ENCODE data around the gene C7orf57. TPM values are rescaled to one million over a fixed set of nuclear protein-coding genes. Genes with fewer than 3 reads are reported as not detected.

The C7orf57 gene
- total and polyA plus RNA-seq, 10 of the 15 experiments (the other 5 are each of a cell fraction or from before 2014, with no cell fraction given): 0.04 to 0.21 (median 0.10) TPM; not detected in 5

DNA sequence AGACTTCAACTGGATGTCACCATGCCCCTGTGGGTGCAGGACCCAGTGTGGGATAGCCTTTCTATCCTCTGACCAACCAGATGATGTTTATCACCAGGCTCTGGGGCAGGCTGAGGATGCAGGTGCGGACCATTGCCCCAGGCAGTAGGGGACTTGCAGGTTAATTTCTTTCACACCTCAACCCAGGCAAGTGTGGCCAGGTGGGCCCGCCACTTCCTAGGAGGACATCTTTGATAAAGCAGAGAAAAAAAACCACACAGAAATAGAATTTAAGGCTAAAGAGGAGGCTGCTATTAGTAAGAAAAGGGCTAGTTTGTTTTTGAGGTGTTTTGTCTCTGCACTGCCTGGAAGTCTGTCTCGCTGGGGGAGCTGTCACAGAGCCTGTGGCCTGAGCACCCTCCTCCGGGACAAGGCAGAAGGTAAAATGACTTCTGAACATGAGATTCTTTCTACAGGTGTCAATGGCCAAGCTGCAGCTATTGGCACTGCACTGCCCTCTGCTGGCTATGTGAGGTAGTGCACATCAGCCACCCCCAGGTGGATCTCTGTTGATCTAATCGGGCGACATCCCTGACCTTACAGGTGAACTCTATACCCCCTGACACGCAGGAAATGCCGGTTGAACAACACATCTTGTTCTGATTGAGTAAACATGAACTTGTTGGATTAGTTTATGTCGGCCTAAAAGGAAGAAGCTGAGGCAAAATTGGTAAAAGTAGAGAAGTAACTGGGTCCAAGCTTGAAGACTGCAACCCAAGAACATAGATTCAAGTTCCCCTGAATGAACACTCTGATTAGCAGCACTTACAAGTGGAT is 74.7 kb downstream of the C7orf57 start:
- no TSS peak for BruUV-seq (replicated peaks)
- ChIA-PET CTCF (interaction anchor here (0.7 to 11.4 kb wide), 33 partner anchors 9 to 211 kb away, joined by 3 to 210 read pairs (median 4); partner anchors contain the start of genes PKD1L1 and UPP1), SMC1A (ENCODE audit: uncharacterized antibody, unreplicated experiment) (interaction anchor here (0.7 to 3.8 kb wide), 23 partner anchors 8 to 172 kb away, joined by 3 to 41 read pairs (median 5); partner anchors contain the start of gene PKD1L1), RAD21 (ENCODE audit: unreplicated experiment) (interaction anchor here (0.9 to 7.0 kb wide), 14 partner anchors 18 to 165 kb away, joined by 3 to 79 read pairs (median 4); partner anchors contain the start of gene PKD1L1), POLR2A (interaction anchor here (1.5 to 1.7 kb wide), 2 partner anchors 24 to 118 kb away, joined by 4 to 7 read pairs; no protein-coding TSS in a partner anchor)
- WGBS (ENCODE audit: insufficient coverage, insufficient replicate concordance, low lambda C conversion rate, missing lambda C conversion rate): 21% methylated on average over 9 of the region's 9 CpGs
- intact Hi-C loops (cut with micrococcal nuclease; ENCODE audit: unreplicated experiment): loop anchor here (1.0 to 2.0 kb wide), 3 partner anchors 45 to 165 kb away; no protein-coding TSS in a partner anchor
- DNase-seq (ENCODE audit: low read depth, low spot score) (peak; percentile 46), FAIRE-seq (peak; percentile 96), ATAC-seq (peak; percentile 97)
- Histone ChIP-seq H3K79me2 (ENCODE audit: control insufficient read depth, insufficient read depth, low read length) (no peaks in the 10 kb centered on the region), H3K27me3 (replicated peaks in 1 of 2; ENCODE audit: control insufficient read depth in 2 of 2, insufficient read depth in 2 of 2, low read length in 1 of 2) (no peaks in the 10 kb centered on the region), H3K36me3 (ENCODE audit: control insufficient read depth in 2 of 2, insufficient read depth in 2 of 2, low read length in 1 of 2) (no peaks in the 10 kb centered on the region), H3K9ac (ENCODE audit: control insufficient read depth, insufficient read depth, low read length) (no peak overlapping the region), H3K4me3 (no peak overlapping the region), H3K27ac (ENCODE audit: control insufficient read depth, insufficient read depth) (no peak overlapping the region), H4K20me1 (ENCODE audit: control insufficient read depth, insufficient read depth) (no peaks in the 10 kb centered on the region), H3K4me1 (ENCODE audit: control insufficient read depth, insufficient read depth, low read length) (no peaks in the 10 kb centered on the region), H3K4me2 (ENCODE audit: control insufficient read depth, insufficient read depth) (no peak overlapping the region), H3K9me3 (replicated peaks; ENCODE audit: control insufficient read depth, insufficient read depth, low read length) (no peaks in the 10 kb centered on the region), H2AFZ (ENCODE audit: control insufficient read depth, low read depth, low read length) (no peak overlapping the region)
- in situ Hi-C loops (cut with MboI): loop anchor here (5.0 kb wide), 2 partner anchors 118 to 168 kb away; no protein-coding TSS in a partner anchor
- no peak for TF ChIP-seq CEBPB (IDR thresholded peaks at IDR 0.05; ENCODE audit: borderline replicate concordance in 1 of 2, low read depth in 2 of 2, low read length in 2 of 2)
- TF ChIP-seq, protein P1, sequence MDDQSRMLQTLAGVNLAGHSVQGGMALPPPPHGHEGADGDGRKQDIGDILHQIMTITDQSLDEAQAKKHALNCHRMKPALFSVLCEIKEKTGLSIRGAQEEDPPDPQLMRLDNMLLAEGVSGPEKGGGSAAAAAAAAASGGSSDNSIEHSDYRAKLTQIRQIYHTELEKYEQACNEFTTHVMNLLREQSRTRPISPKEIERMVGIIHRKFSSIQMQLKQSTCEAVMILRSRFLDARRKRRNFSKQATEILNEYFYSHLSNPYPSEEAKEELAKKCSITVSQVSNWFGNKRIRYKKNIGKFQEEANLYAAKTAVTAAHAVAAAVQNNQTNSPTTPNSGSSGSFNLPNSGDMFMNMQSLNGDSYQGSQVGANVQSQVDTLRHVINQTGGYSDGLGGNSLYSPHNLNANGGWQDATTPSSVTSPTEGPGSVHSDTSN (IDR thresholded peaks at IDR 0.05; ENCODE audit: insufficient replicate concordance, low read depth, low read length): no peak
- TF ChIP-seq CBFB (IDR thresholded peaks at IDR 0.05; ENCODE audit: low read depth): no peak
- no peak for TF ChIP-seq SIN3A (IDR thresholded peaks at IDR 0.05; ENCODE audit: low read depth, low read length)
- no peak for TF ChIP-seq BRCA1 (IDR thresholded peaks at IDR 0.05; ENCODE audit: low read depth, low read length)
- TF ChIP-seq MEF2B (IDR thresholded peaks at IDR 0.05; ENCODE audit: partially characterized antibody, poor library complexity, severe bottlenecking): no peak
- no peak for TF ChIP-seq HCFC1 (IDR thresholded peaks at IDR 0.05; ENCODE audit: low read length)
- TF ChIP-seq, protein P2, sequence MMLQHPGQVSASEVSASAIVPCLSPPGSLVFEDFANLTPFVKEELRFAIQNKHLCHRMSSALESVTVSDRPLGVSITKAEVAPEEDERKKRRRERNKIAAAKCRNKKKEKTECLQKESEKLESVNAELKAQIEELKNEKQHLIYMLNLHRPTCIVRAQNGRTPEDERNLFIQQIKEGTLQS (IDR thresholded peaks at IDR 0.05; ENCODE audit: borderline replicate concordance, extremely low read depth, low read depth, low read length): no peak
- TF ChIP-seq, protein P3, sequence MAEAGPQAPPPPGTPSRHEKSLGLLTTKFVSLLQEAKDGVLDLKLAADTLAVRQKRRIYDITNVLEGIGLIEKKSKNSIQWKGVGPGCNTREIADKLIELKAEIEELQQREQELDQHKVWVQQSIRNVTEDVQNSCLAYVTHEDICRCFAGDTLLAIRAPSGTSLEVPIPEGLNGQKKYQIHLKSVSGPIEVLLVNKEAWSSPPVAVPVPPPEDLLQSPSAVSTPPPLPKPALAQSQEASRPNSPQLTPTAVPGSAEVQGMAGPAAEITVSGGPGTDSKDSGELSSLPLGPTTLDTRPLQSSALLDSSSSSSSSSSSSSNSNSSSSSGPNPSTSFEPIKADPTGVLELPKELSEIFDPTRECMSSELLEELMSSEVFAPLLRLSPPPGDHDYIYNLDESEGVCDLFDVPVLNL (IDR thresholded peaks at IDR 0.05; ENCODE audit: low read depth, low read length): no peak
- TF ChIP-seq RELA (IDR thresholded peaks at IDR 0.05; ENCODE audit: borderline replicate concordance, partially characterized antibody): no peak
- TF ChIP-seq TCF12 (IDR thresholded peaks at IDR 0.05; ENCODE audit: low read depth, low read length): 0 out of 2 replicates have a peak, but pooled peaks have one; percentile 58
- no peak for TF ChIP-seq DPF2 (IDR thresholded peaks at IDR 0.05)
- TF ChIP-seq SREBF2 (IDR thresholded peaks at IDR 0.05; ENCODE audit: low read length): no peak
- no peak for TF ChIP-seq KAT2A (conservative IDR thresholded peaks at IDR 0.05; ENCODE audit: control insufficient read depth, low read depth, low read length)
- TF ChIP-seq POLR2AphosphoS5 (IDR thresholded peaks at IDR 0.05; ENCODE audit: low read length): no peak
- no peak for TF ChIP-seq BACH1 (IDR thresholded peaks at IDR 0.05; ENCODE audit: borderline replicate concordance)
- peak; percentile 87 for TF ChIP-seq YY1 (IDR thresholded peaks at IDR 0.05; ENCODE audit: low read depth, low read length)
- no peak for TF ChIP-seq POLR2AphosphoS2 (IDR thresholded peaks at IDR 0.05; ENCODE audit: low read depth, low read length)
- no peak for TF ChIP-seq NFYA (IDR thresholded peaks at IDR 0.05; ENCODE audit: borderline replicate concordance, low read depth, low read length)
- no peak for TF ChIP-seq GABPA (IDR thresholded peaks at IDR 0.05; ENCODE audit: low read depth)
